A673 (cell line): Measurements from ENCODE around the gene GH2.
"Not testable (repeated sequence)": the region's sequence is repeated elsewhere in the genome, so short reads cannot be mapped to it uniquely, and the experiment has no call there.

Experiments
- CTCF ChIP-seq: fragments of 300-800, 200-600 bp; sonication (generic); conservative IDR thresholded peaks from 2 replicates; pipeline ENCODE4 v1.5.1; 2017; ENCODE audit warnings: low read depth, mild to moderate bottlenecking, antibody characterized with exemption, low read length, moderate library complexity, mixed read lengths
- EZH2 ChIP-seq: fragments of 200-600 bp; sonication (generic); IDR thresholded peaks from 2 replicates; pipeline ENCODE4 v1.6.1; 2017; ENCODE audit warnings: borderline replicate concordance, low read depth, mild to moderate bottlenecking, mixed read lengths, antibody characterized with exemption, low read length; ENCODE audit not compliant: poor library complexity, severe bottlenecking

- not testable (repeated sequence) for TF ChIP-seq CTCF, EZH2
Observed at GRCh38 chr17:63920050-63920449, 38.3 kb upstream of the GH2 start.
